K562 (cell line): ENCODE measurements around the gene RIT1. TPM values are rescaled to one million over a fixed set of nuclear protein-coding genes. Genes with fewer than 3 reads are reported as not detected.

Source experiments
- ETS2 ChIP-seq: IDR thresholded peaks from 2 replicates; pipeline ENCODE4 v1.6.1; 2016; ENCODE audit warnings: borderline replicate concordance, missing genetic modification characterization, mild to moderate bottlenecking, moderate library complexity, missing compliant biosample characterization; ENCODE audit not compliant: poor library complexity, severe bottlenecking
- FOXJ2 ChIP-seq: fragments of 200-800 bp; sonication (Bioruptor generic); IDR thresholded peaks from 2 replicates; pipeline ENCODE4 v1.6.1; 2016; ENCODE audit warnings: missing genetic modification characterization, missing compliant biosample characterization
- FOXK2 ChIP-seq, 2 experiments: fragments of 450-650 bp; IDR thresholded peaks in 1 of 2; conservative IDR thresholded peaks in 1 of 2; 2 replicates each; pipeline ENCODE4 v1.6.1; 2016; ENCODE audit warnings: low read depth in 2 of 2, mild to moderate bottlenecking in 1 of 2
- MTA3 ChIP-seq: fragments of 450-650 bp; formaldehyde crosslinking; IDR thresholded peaks from 2 replicates; pipeline ENCODE4 v1.6.1; 2017; ENCODE audit warnings: mild to moderate bottlenecking, borderline replicate concordance
- POLR2G ChIP-seq: fragments of 200-400 bp; formaldehyde crosslinking; IDR thresholded peaks from 2 replicates; pipeline ENCODE4 v1.6.1; 2017; ENCODE audit warnings: low read depth, mild to moderate bottlenecking, antibody characterized with exemption, low read length, moderate library complexity
- RAD21 ChIP-seq, 2 experiments: fragments of 250-450 bp in 1 of 2; fragments of 450-650 bp in 1 of 2; sonication (Bioruptor Pico) in 1 of 2; formaldehyde crosslinking in 1 of 2; IDR thresholded peaks in 1 of 2; conservative IDR thresholded peaks in 1 of 2; 2 replicates each; pipeline versions ENCODE4 v1.4.0 to v1.8.0; 2020 to 2022; ENCODE audit warnings: mild to moderate bottlenecking in 2 of 2, moderate library complexity in 1 of 2
- SMARCC2 ChIP-seq: fragments of 450-650 bp; IDR thresholded peaks from 2 replicates; pipeline ENCODE4 v1.6.1; 2017; ENCODE audit warnings: antibody characterized with exemption, moderate library complexity, mild to moderate bottlenecking, low read depth
- SRSF9 ChIP-seq: fragments of 200-400 bp; formaldehyde crosslinking; IDR thresholded peaks from 2 replicates; pipeline ENCODE4 v1.6.1; 2017; ENCODE audit warnings: low read depth, low read length, borderline replicate concordance
- ZKSCAN3 ChIP-seq: fragments of 250-450 bp; sonication (Bioruptor Pico); IDR thresholded peaks from 2 replicates; pipeline ENCODE4 v1.4.0; 2020
- ZNF140 ChIP-seq: fragments of 250-450 bp; sonication (Bioruptor Pico); IDR thresholded peaks from 2 replicates; pipeline ENCODE4 v1.8.0; 2021; ENCODE audit warnings: moderate library complexity, mild to moderate bottlenecking, inconsistent platforms
- polyA plus RNA-seq, 8 experiments: library from polyadenylated mRNA; depleted of rRNA in 4 of 8; stranded (reverse) in 5 of 8; unstranded in 3 of 8; fragments of >200 nt; fragmentation: Nextera tagmentation in 2 of 8; fragmentation: Illumina TruSeq in 1 of 8; extraction: Ambion mirVana in 2 of 8; extraction: Trizol in 1 of 8; gene quantifications; 2 replicates each; pipeline versions ENCODE4 v1.2.1 to v1.2.3, GENCODE V29; 2011 to 2014; ENCODE audit warnings: inconsistent platforms in 1 of 8, missing spikeins in 1 of 8
- total RNA-seq, 7 experiments: library from RNA; depleted of rRNA in 6 of 7; stranded (reverse); fragments of >200 nt in 6 of 7; fragmentation: Illumina TruSeq in 2 of 7; extraction: Trizol in 2 of 7; gene quantifications; 2 replicates each; pipeline versions ENCODE4 v1.2.1 to v1.2.3, GENCODE V29; 2011 to 2021; ENCODE audit warnings: low replicate concordance in 1 of 7
- TF ChIP-seq, protein P1 (sequence below): sonication (generic); formaldehyde crosslinking; IDR thresholded peaks from 2 replicates; pipeline ENCODE4 v1.8.1; 2023; ENCODE audit warnings: mild to moderate bottlenecking, missing genetic modification reagents
- TF ChIP-seq, protein P2 (sequence below), 2 experiments: fragments of 450-650 bp; conservative IDR thresholded peaks; 2 replicates each; pipeline ENCODE4 v1.6.1; 2017; ENCODE audit warnings: mild to moderate bottlenecking in 2 of 2, moderate library complexity in 2 of 2
- TF ChIP-seq, protein P3 (sequence below): sonication (generic); formaldehyde crosslinking; IDR thresholded peaks from 2 replicates; pipeline ENCODE4 v1.8.1; 2023; ENCODE audit warnings: mild to moderate bottlenecking, missing genetic modification reagents

RIT1 gene
- total and polyA plus RNA-seq, 9 of the 15 experiments (the other 6 are each of a cell fraction or from before 2014, with no cell fraction given): 13.5 to 57.6 (median 22.9) TPM

GRCh38 chr1:155934097-155934935 lies 23.2 kb upstream of the RIT1 start, which contains the start of gene KHDC4 (continued):
- TF ChIP-seq RAD21 (CRISPR knock-in tag; conservative IDR thresholded peaks at IDR 0.05 in 1 of 2, IDR thresholded peaks at IDR 0.05 in 1 of 2) (0 out of 4 replicates have a peak, but pooled peaks of 1 of the 2 experiments have one; percentile 3), SRSF9 (no peak), ETS2 (no peak), SMARCC2 (no peak; the same call in 1 of the 2 replicates), ZKSCAN3 (CRISPR knock-in tag) (no peak), FOXJ2 (no peak), ZNF140 (CRISPR knock-in tag) (no peak), MTA3 (peak; percentile 91), POLR2G (peak; percentile 99), FOXK2 (conservative IDR thresholded peaks at IDR 0.05 in 1 of 2, IDR thresholded peaks at IDR 0.05 in 1 of 2; ENCODE audit: low read depth in 2 of 2) (peak; percentile 82 to 84)
- TF ChIP-seq, protein P1, sequence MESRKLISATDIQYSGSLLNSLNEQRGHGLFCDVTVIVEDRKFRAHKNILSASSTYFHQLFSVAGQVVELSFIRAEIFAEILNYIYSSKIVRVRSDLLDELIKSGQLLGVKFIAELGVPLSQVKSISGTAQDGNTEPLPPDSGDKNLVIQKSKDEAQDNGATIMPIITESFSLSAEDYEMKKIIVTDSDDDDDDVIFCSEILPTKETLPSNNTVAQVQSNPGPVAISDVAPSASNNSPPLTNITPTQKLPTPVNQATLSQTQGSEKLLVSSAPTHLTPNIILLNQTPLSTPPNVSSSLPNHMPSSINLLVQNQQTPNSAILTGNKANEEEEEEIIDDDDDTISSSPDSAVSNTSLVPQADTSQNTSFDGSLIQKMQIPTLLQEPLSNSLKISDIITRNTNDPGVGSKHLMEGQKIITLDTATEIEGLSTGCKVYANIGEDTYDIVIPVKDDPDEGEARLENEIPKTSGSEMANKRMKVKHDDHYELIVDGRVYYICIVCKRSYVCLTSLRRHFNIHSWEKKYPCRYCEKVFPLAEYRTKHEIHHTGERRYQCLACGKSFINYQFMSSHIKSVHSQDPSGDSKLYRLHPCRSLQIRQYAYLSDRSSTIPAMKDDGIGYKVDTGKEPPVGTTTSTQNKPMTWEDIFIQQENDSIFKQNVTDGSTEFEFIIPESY: no peak
- TF ChIP-seq, protein P2, sequence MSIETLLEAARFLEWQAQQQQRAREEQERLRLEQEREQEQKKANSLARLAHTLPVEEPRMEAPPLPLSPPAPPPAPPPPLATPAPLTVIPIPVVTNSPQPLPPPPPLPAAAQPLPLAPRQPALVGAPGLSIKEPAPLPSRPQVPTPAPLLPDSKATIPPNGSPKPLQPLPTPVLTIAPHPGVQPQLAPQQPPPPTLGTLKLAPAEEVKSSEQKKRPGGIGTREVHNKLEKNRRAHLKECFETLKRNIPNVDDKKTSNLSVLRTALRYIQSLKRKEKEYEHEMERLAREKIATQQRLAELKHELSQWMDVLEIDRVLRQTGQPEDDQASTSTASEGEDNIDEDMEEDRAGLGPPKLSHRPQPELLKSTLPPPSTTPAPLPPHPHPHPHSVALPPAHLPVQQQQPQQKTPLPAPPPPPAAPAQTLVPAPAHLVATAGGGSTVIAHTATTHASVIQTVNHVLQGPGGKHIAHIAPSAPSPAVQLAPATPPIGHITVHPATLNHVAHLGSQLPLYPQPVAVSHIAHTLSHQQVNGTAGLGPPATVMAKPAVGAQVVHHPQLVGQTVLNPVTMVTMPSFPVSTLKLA (conservative IDR thresholded peaks at IDR 0.05): peak; percentile 59 to 82; a peak in 3 of 4 replicates
- TF ChIP-seq, protein P3, sequence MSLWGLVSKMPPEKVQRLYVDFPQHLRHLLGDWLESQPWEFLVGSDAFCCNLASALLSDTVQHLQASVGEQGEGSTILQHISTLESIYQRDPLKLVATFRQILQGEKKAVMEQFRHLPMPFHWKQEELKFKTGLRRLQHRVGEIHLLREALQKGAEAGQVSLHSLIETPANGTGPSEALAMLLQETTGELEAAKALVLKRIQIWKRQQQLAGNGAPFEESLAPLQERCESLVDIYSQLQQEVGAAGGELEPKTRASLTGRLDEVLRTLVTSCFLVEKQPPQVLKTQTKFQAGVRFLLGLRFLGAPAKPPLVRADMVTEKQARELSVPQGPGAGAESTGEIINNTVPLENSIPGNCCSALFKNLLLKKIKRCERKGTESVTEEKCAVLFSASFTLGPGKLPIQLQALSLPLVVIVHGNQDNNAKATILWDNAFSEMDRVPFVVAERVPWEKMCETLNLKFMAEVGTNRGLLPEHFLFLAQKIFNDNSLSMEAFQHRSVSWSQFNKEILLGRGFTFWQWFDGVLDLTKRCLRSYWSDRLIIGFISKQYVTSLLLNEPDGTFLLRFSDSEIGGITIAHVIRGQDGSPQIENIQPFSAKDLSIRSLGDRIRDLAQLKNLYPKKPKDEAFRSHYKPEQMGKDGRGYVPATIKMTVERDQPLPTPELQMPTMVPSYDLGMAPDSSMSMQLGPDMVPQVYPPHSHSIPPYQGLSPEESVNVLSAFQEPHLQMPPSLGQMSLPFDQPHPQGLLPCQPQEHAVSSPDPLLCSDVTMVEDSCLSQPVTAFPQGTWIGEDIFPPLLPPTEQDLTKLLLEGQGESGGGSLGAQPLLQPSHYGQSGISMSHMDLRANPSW: no peak
